Activated T-cell treated with anti-CD3 and anti-CD28 coated beads for 1 hour (primary cell): ENCODE measurements around the gene ZNF106.

Experiments used
- DNase-seq: peaks from one replicate; pipeline ENCODE4 v3.0.0-alpha.2; 2020; ENCODE audit warnings: low read depth

ZNF106 gene

DNA sequence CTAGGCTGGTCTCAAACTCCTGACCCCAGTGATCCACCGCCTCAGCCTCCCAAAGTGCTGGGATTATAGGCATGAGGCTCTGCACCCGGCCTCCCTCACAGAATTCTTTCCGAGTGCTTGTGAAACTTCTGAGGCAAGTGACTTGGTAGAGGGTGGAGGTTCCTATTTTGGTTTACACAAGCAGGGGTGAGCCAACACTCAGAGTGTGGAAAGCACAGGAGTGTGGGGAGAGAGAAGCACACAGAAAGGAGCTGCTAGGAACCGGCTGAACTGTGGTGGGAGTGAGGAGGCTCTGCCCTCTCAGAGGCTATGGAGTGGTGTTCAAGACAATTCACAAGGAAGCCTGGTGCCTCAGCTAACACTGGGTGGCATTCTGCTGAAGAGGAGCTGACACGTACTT is 123.9 kb downstream of the ZNF106 start:
- DNase-seq = no peak

DNA sequence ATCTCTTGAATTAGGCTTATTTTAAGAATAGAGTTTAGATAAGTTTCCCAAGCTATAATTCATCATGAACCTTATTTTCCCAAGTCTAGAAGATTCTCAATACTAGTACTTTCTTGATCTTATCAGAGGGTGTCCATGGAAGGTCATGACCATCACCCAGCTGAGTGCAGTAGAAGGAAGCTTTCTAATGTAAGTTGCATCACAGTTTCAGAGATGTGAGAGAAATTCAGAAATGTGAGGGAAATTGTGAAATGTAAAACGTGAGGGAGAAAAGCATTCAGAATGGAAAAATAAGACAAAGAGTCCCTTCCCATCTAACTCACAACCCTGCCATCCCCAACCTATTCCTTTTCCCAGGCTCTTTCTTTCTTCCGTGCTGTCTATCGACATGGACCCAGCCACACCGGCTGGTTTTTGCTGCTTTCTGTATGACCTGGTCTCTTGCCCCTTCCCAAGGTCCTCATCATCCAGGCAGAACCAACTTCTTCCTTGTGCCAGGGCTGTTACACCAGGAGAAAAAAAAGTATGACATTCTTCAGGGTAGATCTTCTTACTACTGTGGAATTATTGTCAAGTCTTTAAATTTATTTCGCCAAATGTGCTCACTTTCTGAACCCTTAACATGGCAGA is 124.9 kb downstream of the ZNF106 start:
- DNase-seq = no peak

DNA sequence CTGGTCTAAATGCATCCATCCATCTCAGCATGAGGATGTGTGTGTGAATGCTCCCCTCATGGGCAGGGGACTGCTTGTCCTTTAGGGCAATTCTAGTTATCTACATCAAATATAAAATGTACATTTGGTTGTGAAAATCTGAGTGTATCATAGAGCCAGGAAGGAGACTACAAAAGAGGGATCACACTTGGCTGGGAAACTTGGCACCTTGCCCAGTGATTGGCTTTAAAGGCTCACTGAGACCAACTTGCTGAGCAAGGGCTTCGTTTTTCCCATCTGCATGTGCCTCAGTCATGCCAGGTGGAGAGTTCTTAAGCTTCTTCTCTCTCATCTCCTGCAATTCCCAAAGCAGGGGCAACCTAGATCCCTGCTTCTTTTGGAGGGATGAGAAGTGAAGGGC is 126.4 kb downstream of the ZNF106 start:
- DNase-seq = no peak

DNA sequence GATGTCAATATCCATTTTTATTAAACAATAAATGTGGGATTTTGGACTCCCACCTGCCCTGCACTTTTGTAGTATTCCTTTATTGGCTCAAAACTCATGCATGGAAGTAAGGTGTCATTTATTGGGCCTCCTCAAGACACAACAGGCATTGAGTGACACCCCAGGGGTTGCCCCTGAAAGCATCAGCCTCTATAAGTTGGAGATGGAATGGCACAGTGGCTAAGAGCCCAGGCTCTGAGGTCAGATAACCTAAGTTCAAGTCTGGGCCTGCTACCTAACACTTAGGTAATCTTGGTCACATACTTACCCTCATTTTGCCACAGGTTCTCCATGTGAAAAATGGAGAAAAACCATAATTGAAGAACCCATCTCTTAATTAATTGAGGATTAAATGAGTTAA is 127.0 kb downstream of the ZNF106 start:
- DNase-seq = no peak

DNA sequence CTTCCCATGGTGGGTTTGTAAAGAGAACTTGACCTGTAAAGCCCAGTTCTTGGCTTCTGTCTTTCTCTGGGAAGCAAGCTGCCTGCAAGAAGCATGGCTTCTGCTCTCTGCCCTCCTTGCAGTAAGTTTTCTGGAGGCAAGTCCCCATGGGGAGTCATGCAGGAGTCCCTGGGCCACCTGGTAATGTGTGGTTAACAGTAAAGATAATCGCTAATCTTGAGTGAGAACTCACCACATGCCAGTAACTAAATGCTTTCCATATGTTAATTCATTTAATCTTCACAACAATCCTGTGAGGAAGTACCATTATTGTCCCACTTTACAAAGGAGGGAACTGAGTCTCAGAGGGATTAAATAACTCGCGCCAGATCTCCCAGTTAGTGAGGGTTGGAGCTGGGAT is 127.5 kb downstream of the ZNF106 start:
- DNase-seq = no peak
